Measurements from ENCODE around the gene GNG12.

DNA sequence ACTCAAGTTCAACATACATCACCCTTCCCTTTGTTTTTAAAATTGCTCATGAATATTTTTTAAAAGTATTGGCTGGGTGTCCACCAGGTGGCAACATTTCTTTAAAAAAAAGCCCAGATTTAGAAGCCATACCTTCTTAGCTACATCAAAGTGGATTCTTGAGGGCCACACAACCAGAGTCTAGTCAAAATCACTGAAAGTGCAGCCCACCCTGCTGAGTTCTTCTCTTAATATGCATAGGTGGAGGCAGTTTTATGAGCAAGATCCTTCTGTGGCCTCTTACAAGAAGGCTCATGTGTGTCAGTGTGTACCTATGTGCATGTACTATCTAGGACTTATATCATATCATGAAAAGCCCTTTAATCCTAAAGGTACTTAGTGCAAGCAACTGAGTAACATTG is 16.9 kb upstream of the GNG12 start:
- TF ChIP-seq POLR2A (IDR thresholded peaks at IDR 0.05; ENCODE audit: low read length): no peak
- no peak for TF ChIP-seq GATA1 (IDR thresholded peaks at IDR 0.05; ENCODE audit: low read depth, low read length)

Measured in erythroblast (primary cell).